ENCODE results near the gene PSENEN. TPM values are rescaled to one million over a fixed set of nuclear protein-coding genes. Genes with fewer than 3 reads are reported as not detected.

The PSENEN gene
- 9.1 and 11.3 TPM in 2 replicates for total RNA-seq

GRCh38 chr19:35745328-35746086, at the start of gene PSENEN, which contains the start of gene U2AF1L4:
TSS of gene PSENEN (plus strand) at chr19:35745651. CDS start at chr19:35745931, 280 bp downstream.
TSS of gene U2AF1L4 (minus strand) at chr19:35745418. CDS start at chr19:35745391, 27 bp downstream.

GRCh38 chr19:35704218-35704617, 41.2 kb upstream of the PSENEN start, which contains the start of gene ZBTB32:
TSS of gene ZBTB32 (plus strand) at chr19:35704558. CDS start at chr19:35714627, 10,069 bp downstream.

GRCh38 chr19:35717665-35718344, 27.6 kb upstream of the PSENEN start, which contains the start of gene KMT2B:
TSS of gene KMT2B (plus strand) at chr19:35718003. CDS start at chr19:35718019, 16 bp downstream.

GRCh38 chr19:35742121-35742724, 3.2 kb upstream of the PSENEN start, which contains the start of gene IGFLR1:
TSS of gene IGFLR1 (minus strand) at chr19:35742452. CDS start at chr19:35741180, 1,272 bp downstream.

GRCh38 chr19:35748106-35749020, 2.9 kb downstream of the PSENEN start, which contains the start of gene LIN37:
TSS of gene LIN37 (plus strand) at chr19:35748576. CDS start at chr19:35748725, 149 bp downstream.

GRCh38 chr19:35756377-35757230, 11.2 kb downstream of the PSENEN start, which contains the start of gene HSPB6:
TSS of gene HSPB6 (minus strand) at chr19:35757029. CDS start at chr19:35757008, 21 bp downstream.

GRCh38 chr19:35757749-35758608, 12.5 kb downstream of the PSENEN start, which contains the start of gene PROSER3:
TSS of gene PROSER3 (plus strand) at chr19:35758176. CDS start at chr19:35758216, 40 bp downstream.

GRCh38 chr19:35775298-35776101, 30.0 kb downstream of the PSENEN start, which contains the start of gene ARHGAP33:
TSS of gene ARHGAP33 (plus strand) at chr19:35775564. CDS start at chr19:35775659, 95 bp downstream.

Other genes starting within 250 kb of the PSENEN start
- gene DMKN, start 232.0 kb upstream of the PSENEN start, total RNA-seq, result 6.6 and 8.4 TPM in 2 replicates
- 4.7 and 5.2 TPM in 2 replicates for gene SBSN, start 217.3 kb upstream of the PSENEN start, total RNA-seq
- gene GAPDHS, start 212.2 kb upstream of the PSENEN start, total RNA-seq, result not detected in 2 replicates
- 79.0 and 82.8 TPM in 2 replicates for gene TMEM147, start 200.0 kb upstream of the PSENEN start, total RNA-seq
- not detected in 2 replicates for gene ATP4A, start 182.0 kb upstream of the PSENEN start, total RNA-seq
- gene PMIS2, start 159.5 kb upstream of the PSENEN start, total RNA-seq, result not detected in 2 replicates
- gene HAUS5, start 132.9 kb upstream of the PSENEN start, total RNA-seq, result 3.7 and 3.8 TPM in 2 replicates
- 19.0 and 29.5 TPM in 2 replicates for gene RBM42, start 116.6 kb upstream of the PSENEN start, total RNA-seq
- 0.17 and 0.63 TPM in 2 replicates for gene ETV2, start 103.9 kb upstream of the PSENEN start, total RNA-seq
- 531 and 566 TPM in 2 replicates for gene COX6B1, start 97.3 kb upstream of the PSENEN start, total RNA-seq
- gene UPK1A, start 79.1 kb upstream of the PSENEN start, total RNA-seq, result not detected in 2 replicates
- not detected in 2 replicates for gene ZBTB32, start 41.1 kb upstream of the PSENEN start, total RNA-seq
- gene KMT2B, start 27.6 kb upstream of the PSENEN start, total RNA-seq, result 2.7 and 6.8 TPM in 2 replicates
- 0.32 and 0.77 TPM in 2 replicates for gene IGFLR1, start 3.2 kb upstream of the PSENEN start, total RNA-seq
- 10.7 and 10.9 TPM in 2 replicates for gene U2AF1L4, start 233 bp upstream of the PSENEN start, total RNA-seq
- gene LIN37, start 2.9 kb downstream of the PSENEN start, total RNA-seq, result 11.2 and 11.8 TPM in 2 replicates
- 96.5 and 248 TPM in 2 replicates for gene HSPB6, start 11.4 kb downstream of the PSENEN start, total RNA-seq
- 2.9 and 3.2 TPM in 2 replicates for gene PROSER3, start 12.5 kb downstream of the PSENEN start, total RNA-seq
- gene ARHGAP33, start 29.9 kb downstream of the PSENEN start, total RNA-seq, result 5.0 and 7.9 TPM in 2 replicates
- gene PRODH2, start 67.2 kb downstream of the PSENEN start, total RNA-seq, result not detected in 2 replicates
- 0.16 TPM in 1 of 2 replicates, not detected in the other for gene NPHS1, start 106.9 kb downstream of the PSENEN start, total RNA-seq
- gene KIRREL2, start 111.3 kb downstream of the PSENEN start, total RNA-seq, result 0.09 TPM in 1 of 2 replicates, not detected in the other
- 6.0 and 11.0 TPM in 2 replicates for gene APLP1, start 122.9 kb downstream of the PSENEN start, total RNA-seq
- 2.2 and 4.9 TPM in 2 replicates for gene NFKBID, start 154.9 kb downstream of the PSENEN start, total RNA-seq
- 2.5 and 3.2 TPM in 2 replicates for gene HCST, start 156.9 kb downstream of the PSENEN start, total RNA-seq
- gene TYROBP, start 162.6 kb downstream of the PSENEN start, total RNA-seq, result not detected in 2 replicates
- 1.4 and 1.6 TPM in 2 replicates for gene LRFN3, start 190.7 kb downstream of the PSENEN start, total RNA-seq
- gene SDHAF1, start 249.5 kb downstream of the PSENEN start, total RNA-seq, result 10.5 and 11.5 TPM in 2 replicates